ES-I3 (cell line): ENCODE results near the gene DEXI.

Experiments
- H3K36me3 ChIP-seq: 2 replicates; pipeline ENCODE4 v1.6.1; 2013; ENCODE audit warnings: mild to moderate bottlenecking, low read length, control low read depth, moderate library complexity; ENCODE audit not compliant: insufficient read depth
- H3K4me1 ChIP-seq: 2 replicates; pipeline ENCODE4 v1.6.1; 2013; ENCODE audit warnings: mild to moderate bottlenecking, control low read depth, low read length; ENCODE audit not compliant: insufficient read depth
- H3K9ac ChIP-seq: 2 replicates; pipeline ENCODE4 v1.6.1; 2013; ENCODE audit warnings: low read depth, mild to moderate bottlenecking, low read length, moderate library complexity
- H3K9me3 ChIP-seq: 2 replicates; pipeline ENCODE4 v1.6.1; 2013; ENCODE audit warnings: mild to moderate bottlenecking, low read length, moderate library complexity; ENCODE audit not compliant: control insufficient read depth, insufficient read depth

Gene DEXI

GRCh38 chr16:10942352-10943063 lies at the start of gene DEXI:
Gene DEXI (minus strand): TSS chr16:10942468. CDS start chr16:10942005, 463 bp downstream.
- H3K9me3 ChIP-seq: no peaks in the 10 kb centered on the region
- peaks cover 26% of the 10 kb centered on the region for H3K4me1 ChIP-seq
- no peaks in the 10 kb centered on the region for H3K36me3 ChIP-seq
- H3K9ac ChIP-seq: peak within 1 kb of the TSS; percentile 76

- peaks cover 11% of the 10 kb centered on the region; the same call in 1 of the 2 replicates for H3K4me1 ChIP-seq
- H3K9ac ChIP-seq: no peak overlapping the region
- H3K9me3 ChIP-seq: no peaks in the 10 kb centered on the region
- H3K36me3 ChIP-seq: no peaks in the 10 kb centered on the region
Observed at GRCh38 chr16:10990378-10990777, 48.1 kb upstream of the DEXI start.

- Histone ChIP-seq H3K36me3 (no peaks in the 10 kb centered on the region), H3K9me3 (no peaks in the 10 kb centered on the region), H3K4me1 (peaks cover 11% of the 10 kb centered on the region; the same call in 1 of the 2 replicates), H3K9ac (no peak overlapping the region)
Observed at GRCh38 chr16:10989559-10989958, 47.3 kb upstream of the DEXI start.

GRCh38 chr16:10988879-10989278 lies 46.6 kb upstream of the DEXI start:
- Histone ChIP-seq H3K36me3 (no peaks in the 10 kb centered on the region), H3K9ac (no peak overlapping the region), H3K9me3 (no peaks in the 10 kb centered on the region), H3K4me1 (peaks cover 11% of the 10 kb centered on the region; the same call in 1 of the 2 replicates)

- Histone ChIP-seq H3K9ac (no peak overlapping the region), H3K36me3 (no peaks in the 10 kb centered on the region), H3K9me3 (no peaks in the 10 kb centered on the region), H3K4me1 (peaks cover 11% of the 10 kb centered on the region; the same call in 1 of the 2 replicates)
Observed at GRCh38 chr16:10988164-10988803, 46.0 kb upstream of the DEXI start.

- H3K9ac ChIP-seq: no peak overlapping the region
- H3K36me3 ChIP-seq: no peaks in the 10 kb centered on the region
- H3K9me3 ChIP-seq: no peaks in the 10 kb centered on the region
- peaks cover 5% of the 10 kb centered on the region; the same call in 1 of the 2 replicates for H3K4me1 ChIP-seq
Observed at GRCh38 chr16:10987361-10988163, 45.3 kb upstream of the DEXI start.

GRCh38 chr16:10984509-10984908 lies 42.2 kb upstream of the DEXI start:
- H3K9me3 ChIP-seq: no peaks in the 10 kb centered on the region
- no peaks in the 10 kb centered on the region for H3K36me3 ChIP-seq
- H3K4me1 ChIP-seq: peaks cover 3% of the 10 kb centered on the region
- H3K9ac ChIP-seq: no peak overlapping the region

GRCh38 chr16:10983159-10983558 lies 40.9 kb upstream of the DEXI start:
- H3K36me3 ChIP-seq: no peaks in the 10 kb centered on the region
- no peak overlapping the region for H3K9ac ChIP-seq
- no peaks in the 10 kb centered on the region for H3K9me3 ChIP-seq
- H3K4me1 ChIP-seq: peaks cover 2% of the 10 kb centered on the region

- peaks cover 2% of the 10 kb centered on the region for H3K4me1 ChIP-seq
- H3K36me3 ChIP-seq: no peaks in the 10 kb centered on the region
- no peak overlapping the region for H3K9ac ChIP-seq
- H3K9me3 ChIP-seq: no peaks in the 10 kb centered on the region
Observed at GRCh38 chr16:10982465-10983150, 40.3 kb upstream of the DEXI start.

GRCh38 chr16:10981697-10982216 lies 39.5 kb upstream of the DEXI start:
- Histone ChIP-seq H3K4me1 (peaks cover 2% of the 10 kb centered on the region), H3K36me3 (no peaks in the 10 kb centered on the region), H3K9me3 (no peaks in the 10 kb centered on the region), H3K9ac (no peak overlapping the region)

GRCh38 chr16:10980813-10981212 lies 38.5 kb upstream of the DEXI start:
- H3K9ac ChIP-seq: no peak overlapping the region; the same call in 1 of the 2 replicates
- H3K36me3 ChIP-seq: no peaks in the 10 kb centered on the region
- no peaks in the 10 kb centered on the region for H3K9me3 ChIP-seq
- H3K4me1 ChIP-seq: peaks cover 2% of the 10 kb centered on the region

- H3K4me1 ChIP-seq: peaks cover 2% of the 10 kb centered on the region
- H3K9ac ChIP-seq: no peak overlapping the region
Observed at GRCh38 chr16:10979717-10980601, 37.7 kb upstream of the DEXI start.

GRCh38 chr16:10978871-10979446 lies 36.7 kb upstream of the DEXI start:
- peaks cover 2% of the 10 kb centered on the region for H3K4me1 ChIP-seq
- no peaks in the 10 kb centered on the region for H3K9me3 ChIP-seq
- H3K9ac ChIP-seq: no peak overlapping the region
- H3K36me3 ChIP-seq: no peaks in the 10 kb centered on the region; the same call in 1 of the 2 replicates

More at GRCh38 chr16:10979717-10980601, 37.7 kb upstream of the DEXI start:
- Histone ChIP-seq H3K36me3 (no peaks in the 10 kb centered on the region), H3K9me3 (no peaks in the 10 kb centered on the region)
